SH-SY5Y (cell line): ENCODE results near the gene TCL1A.

Experiments
- GATA2 ChIP-seq: IDR thresholded peaks from 2 replicates; pipeline ENCODE4 v1.6.1; 2011; ENCODE audit warnings: mild to moderate bottlenecking, low read depth, low read length
- GATA3 ChIP-seq: IDR thresholded peaks from 2 replicates; pipeline ENCODE4 v1.6.1; 2011; ENCODE audit warnings: low read depth, mild to moderate bottlenecking, low read length, moderate library complexity

DNA sequence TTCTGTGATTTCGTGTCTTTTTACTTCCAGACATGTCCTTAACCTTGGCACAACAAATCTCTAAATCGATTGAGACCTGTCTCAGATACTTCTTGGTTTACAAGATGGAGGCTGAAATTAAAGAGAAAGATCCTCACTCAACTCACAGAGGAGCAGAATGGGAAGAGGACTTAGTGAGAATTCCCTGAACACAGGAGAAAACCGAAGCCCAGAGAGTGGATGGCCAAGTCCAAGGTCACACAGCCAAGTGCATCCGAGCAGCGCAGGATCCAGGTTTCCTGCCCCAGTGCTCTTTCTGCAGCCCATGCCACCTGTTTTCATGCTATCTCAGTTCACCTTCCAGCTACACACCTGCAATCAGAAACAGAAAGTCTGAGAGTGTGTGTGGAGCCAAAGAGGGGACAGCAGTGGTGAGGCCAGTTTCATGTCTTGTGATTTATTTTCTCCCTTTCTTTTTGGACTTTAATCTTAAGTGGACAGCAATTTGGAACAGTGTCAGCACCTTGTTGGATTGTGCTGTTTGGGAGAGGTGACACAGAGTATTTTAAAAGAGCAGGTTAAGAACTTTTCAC, 50.6 kb downstream of the TCL1A start:
- TF ChIP-seq GATA2 (no peak), GATA3 (no peak)
